H4 (cell line): ENCODE measurements around the gene WBP1L. TPM values are rescaled to one million over a fixed set of nuclear protein-coding genes. Genes with fewer than 3 reads are reported as not detected.
"Not testable (repeated sequence)": the region's sequence is repeated elsewhere in the genome, so short reads cannot be mapped to it uniquely, and the experiment has no call there.

ENCODE experiments used
- DNase-seq: peaks from one replicate; pipeline ENCODE4 v3.0.0-alpha.2; 2015; ENCODE audit warnings: low spot score
- total RNA-seq: library from RNA; depleted of rRNA; stranded (reverse); fragments of >200 nt; shearing (Covaris generic); gene quantifications from 2 replicates; pipeline ENCODE4 v1.2.3, GENCODE V29; 2014

The WBP1L gene
- total RNA-seq, 1 experiment from 2014 or later = 15.7 TPM

DNA sequence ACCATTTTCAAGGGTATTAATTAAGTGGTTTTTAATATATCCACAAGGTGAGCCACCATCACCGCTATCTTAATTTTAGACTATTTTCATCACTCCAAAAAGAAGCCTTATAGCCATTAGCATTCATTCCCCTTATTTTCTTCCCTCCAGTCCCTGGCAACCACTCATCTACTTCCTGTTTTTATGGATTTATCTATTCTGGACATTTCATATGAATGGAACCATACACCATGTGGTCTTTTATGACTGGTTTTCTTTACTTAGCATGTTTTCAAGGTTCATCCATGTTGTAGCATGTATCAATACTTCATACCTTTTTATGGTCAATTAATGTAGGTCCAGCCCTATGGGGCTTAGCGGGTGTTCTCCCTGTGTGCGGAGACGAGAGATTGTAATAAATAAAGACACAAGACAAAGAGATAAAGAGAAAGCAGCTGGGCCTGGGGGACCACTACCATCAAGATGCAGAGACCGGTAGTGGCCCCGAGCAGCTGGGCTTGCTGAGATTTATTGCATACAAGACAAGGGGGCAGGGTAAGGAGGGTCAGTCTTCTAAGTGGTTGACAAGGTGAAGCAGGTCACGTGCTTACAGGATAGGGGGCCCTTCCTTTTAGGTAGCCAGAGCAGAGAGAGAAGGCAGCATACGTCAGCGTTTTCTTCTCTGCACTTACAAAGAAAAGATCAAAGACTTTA is 14.6 kb downstream of the WBP1L start:
- no peak for DNase-seq

DNA sequence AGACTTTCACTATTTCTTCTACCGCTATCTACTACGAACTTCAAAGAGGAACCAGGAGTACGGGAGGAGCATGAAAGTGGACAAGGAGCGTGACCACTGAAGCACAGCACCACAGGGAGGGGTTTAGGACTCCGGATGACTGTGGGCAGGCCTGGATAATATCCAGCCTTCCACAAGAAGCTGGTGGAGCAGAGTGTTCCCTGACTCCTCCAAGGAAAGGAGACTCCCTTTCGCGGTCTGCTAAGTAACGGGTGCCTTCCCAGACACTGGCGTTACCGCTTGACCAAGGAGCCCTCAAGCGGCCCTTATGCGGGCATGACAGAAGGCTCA is 15.2 kb downstream of the WBP1L start:
- not testable (repeated sequence) for DNase-seq

DNA sequence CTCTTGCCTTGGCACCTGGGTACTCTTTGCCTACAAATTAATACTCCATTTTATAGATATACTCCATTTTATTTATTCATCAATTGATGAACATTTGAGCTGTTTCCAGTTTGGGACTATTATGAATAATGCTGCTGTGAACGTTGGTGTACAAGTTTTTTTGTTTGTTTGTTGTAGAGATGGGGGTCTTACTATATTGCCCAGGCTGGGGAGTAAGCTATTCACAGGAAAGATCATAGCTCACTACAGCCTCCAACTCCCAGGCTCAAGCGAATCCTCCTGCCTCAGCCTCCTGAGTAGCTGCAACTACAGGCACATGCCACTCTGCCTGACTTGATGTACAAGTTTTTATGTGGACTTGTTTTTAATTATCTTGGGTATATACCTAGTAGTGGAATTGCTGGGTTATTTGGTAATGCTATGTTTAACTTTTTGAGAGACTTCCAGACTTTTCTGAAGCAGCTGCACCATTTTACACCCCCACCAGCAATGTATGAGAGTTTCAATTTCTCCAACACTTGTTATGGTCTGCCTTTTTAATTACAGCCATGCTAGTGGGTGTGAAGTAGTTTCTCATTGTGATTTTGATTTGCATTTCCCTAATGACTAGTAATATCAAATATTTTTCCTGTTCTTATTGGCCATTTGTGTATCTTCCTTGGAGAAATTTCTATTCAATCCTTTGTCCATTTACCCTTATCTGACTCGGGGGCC is 15.9 kb downstream of the WBP1L start:
- no peak for DNase-seq

DNA sequence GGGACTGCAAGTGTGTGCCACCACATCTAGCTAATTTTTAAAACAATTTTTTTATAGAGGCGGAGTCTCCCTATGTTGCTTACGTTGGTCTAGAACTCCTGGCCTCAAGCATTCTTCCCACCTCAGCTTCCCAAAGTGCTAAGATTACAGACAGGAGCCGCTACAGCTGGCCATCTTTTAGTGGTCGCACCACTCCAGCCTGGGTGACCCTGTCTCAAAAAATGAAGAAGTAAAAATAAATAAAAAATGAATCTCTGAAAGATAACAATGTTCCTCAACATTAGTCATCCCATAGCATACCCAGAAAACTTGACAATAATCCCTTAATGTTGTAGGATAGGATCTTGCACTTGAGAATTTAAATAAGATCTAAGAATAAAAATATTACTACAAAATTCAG is 18.2 kb downstream of the WBP1L start:
- no peak for DNase-seq

DNA sequence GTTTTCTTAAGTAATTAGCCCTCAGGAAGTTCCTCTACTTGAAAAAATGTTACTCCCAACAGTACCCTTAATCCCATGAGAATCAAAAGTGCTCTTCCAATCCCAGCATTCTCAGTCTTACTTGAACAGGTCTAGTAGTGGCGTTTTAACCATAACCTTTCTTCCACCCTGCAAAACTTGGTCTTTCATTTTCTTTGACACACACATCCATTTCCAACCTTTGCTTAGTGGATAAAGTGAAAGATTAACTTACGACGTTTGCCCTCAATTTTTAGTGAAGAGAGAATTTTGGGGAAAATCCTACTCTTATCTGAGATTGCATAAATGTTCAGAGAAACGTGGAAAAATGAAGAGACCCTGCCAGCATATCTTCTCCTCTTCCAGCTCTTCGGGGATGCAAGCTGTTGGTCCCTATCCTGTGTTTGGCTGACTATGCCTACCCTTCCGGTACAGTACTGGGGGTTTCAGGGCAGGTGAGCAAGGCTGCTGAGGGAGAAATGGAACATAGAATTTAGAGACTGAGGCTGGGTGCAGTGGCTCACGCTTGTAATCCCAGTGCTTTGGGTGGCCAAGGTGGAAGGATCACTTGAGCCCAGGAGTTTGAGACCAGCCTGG is 18.8 kb downstream of the WBP1L start:
- no peak for DNase-seq

DNA sequence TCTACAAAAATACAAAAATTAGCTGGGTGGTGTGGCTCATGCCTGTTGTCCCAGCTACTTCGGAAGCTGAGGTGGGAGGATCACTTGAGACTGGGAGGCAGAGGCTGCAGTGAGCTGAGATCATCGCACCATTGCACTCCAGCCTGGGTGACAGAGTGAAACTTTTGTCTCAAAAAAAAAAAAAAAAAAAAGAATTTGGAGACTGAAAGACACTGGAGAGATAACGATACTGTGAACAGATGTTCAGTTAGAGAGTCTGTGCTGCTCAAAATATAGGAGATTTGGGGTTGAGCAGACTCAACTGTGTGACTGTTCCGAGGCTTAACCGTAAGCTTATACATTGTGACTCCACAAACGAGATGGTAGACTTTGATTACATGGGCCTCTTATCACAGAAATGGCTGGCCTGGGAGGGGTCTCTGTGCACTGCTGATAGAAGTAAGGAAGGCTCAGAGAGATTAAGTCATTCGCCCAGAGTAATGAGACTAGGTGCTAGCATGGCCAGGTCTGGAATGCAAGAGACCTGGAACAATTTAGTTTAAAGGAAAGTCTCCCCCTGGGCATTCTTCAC is 19.4 kb downstream of the WBP1L start:
- DNase-seq = no peak

DNA sequence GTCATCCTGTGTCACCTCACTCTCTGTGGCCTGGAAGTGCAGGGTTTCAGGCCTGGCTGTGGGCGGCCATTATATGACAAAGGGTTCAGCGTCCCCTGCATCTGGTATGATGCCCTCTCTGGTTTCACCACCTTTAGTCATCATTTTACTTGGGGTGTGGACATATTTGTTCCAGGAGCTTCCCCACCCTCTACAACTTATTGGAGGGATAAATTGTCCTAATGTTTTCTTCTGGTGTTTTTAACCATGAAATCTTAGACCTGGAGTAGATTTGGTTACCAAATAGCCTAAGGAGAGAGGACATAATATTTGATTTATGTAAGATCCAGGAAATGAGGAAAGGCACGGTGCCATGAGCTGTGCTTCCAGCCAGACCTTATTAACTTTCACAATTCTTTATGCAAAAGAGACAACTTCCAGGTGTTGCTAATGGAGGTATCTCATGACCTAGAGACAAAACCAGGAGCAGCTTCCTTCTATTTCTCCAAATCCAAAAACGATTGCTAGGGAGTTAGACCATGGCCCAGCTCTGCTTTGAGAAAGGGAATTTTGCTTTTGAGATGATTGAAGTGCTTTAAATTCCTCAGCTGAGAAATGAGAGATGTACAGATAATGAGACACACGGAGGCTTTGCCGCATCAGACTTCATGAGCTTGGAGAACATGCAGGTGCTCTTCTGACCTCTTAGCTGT is 20.9 kb downstream of the WBP1L start:
- DNase-seq = no peak

DNA sequence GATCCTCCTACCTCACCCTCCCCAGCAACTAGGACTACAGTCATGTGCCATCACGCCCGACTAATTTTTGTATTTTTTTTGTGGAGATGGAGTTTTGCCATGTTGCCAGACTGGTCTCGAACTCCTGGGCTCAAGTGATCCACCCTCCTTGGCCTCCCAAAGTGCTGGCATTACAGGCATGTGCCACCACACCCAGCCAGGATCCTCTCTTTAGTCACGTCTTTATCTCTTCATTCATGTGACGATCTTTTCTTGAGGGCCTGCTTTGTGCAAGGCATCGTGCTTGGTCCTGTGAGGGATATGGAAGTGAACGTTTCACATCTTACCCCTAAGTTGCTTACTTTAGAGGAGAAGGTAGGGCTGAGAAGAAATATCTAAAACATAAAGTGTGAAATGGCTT is 21.6 kb downstream of the WBP1L start:
- no peak for DNase-seq

DNA sequence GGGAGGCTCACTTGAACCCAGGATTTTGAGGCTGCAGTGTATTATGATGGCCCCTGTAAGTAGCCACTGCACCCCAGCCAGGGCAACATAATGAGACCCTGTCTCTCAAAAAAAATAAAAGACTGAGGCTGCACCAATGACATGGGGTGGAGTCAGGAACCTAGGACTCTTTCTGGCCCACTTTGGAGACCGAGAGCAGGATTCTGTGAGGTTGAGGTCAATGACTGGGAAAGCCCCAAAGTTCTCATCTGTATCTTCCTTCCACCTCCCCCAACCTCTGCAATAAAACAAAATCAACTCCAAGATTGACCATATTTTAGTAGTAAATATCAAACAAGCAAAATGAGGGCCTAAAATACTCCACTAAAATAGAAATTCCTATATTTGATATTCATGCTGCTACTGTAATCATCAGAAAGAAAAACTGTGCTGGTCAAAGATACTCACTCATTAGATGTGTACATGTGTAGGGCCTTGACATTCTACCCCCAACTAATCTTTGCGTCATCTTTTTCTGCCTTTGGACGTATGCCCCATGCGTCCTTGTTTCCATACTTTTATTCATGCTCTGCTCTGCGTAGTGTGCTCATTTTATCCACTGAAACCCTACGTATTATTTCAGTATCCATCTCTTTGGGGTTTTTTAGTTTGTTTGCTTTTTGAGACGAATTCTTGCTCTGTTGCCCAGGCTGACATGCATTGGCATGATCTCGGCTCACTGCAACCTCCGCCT is 23.8 kb downstream of the WBP1L start:
- DNase-seq = no peak

DNA sequence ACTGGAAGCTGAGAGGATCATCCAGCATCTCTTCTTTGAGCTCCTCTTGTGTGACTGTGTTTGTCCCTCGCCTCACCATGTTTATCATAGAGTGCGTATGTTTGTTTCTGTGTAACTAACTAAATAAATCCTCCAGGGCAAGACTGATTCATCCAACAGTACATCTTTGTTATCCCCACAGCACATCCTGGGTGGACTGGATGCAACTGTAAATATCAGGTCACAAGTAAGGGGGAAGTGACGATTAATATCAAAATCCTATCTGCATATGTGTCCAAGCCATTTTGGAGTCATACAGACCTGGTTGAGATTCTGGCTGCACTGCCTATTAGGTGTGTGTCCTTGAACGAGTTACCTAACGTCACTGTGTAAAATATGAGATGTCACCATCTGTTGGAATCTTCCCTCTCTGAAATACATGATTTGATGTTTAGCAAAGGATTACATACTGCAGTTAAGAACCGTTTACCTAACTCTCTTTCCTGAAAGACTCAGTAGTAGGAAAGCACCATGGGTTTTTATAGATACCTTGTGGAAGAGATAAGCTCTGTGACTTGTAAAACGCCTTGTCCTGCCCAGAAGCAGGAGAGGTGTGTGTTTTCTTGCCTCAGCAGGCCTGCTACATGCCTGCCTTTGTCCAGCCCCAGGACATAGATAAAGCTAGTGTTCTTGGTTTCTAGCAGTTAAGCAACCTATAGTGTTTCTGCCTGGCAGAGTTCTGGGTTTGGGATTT is 25.8 kb downstream of the WBP1L start:
- no peak for DNase-seq

DNA sequence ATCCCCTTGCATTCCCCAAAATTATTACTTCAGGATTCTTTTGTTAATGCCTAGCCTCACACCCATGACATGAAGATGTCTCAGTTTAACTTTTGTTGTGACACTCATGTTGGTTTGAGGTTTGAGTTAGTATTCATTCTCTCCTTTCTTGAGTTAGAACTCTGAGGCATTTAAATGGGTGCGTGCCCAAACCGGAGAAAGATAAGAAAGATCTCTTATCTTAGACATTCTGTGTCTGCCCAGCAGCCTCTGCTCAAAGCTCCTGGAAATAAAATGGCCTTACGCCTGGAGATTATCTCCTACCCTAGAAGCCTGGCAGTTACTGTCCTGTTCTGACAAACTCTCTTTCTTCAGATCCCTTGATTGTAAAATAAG is 26.3 kb downstream of the WBP1L start:
- DNase-seq = no peak

DNA sequence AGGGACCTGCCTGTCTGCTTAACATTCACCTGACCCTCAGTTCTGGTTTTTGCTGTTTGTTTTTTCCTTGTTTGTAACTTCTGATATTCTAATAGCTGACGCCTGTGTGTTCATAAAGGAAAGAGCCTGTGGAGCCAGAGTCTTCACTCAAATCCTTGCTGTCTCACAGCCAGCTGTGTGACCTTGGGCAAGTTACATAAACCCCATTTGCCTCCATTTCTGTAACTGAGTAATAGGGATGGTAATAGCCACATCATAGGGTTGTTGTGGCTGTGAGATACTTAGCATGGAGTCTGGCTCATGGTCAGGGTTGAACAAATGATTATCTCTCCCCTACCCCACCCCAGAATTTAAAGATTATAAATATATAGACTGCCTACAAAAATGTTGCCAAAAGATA is 27.0 kb downstream of the WBP1L start:
- no peak for DNase-seq

DNA sequence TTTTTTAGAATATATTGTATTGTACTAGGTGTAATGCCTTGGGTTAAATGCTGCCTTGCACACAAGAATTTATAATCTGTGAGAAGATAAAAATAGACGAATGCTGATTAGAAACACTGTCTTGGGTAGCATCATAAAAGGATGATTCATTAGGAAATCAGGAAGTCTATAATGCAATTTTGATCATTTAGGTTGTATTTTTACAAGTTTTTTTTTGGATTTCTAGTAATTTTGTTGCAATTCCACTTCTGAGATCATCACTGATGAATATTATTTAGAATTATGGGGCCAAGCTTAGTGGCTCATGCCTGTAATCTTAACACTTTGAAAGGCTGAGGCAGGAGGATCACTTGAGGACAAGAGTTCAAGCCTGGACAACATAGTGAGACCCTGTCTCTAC is 29.6 kb downstream of the WBP1L start:
- DNase-seq = no peak

DNA sequence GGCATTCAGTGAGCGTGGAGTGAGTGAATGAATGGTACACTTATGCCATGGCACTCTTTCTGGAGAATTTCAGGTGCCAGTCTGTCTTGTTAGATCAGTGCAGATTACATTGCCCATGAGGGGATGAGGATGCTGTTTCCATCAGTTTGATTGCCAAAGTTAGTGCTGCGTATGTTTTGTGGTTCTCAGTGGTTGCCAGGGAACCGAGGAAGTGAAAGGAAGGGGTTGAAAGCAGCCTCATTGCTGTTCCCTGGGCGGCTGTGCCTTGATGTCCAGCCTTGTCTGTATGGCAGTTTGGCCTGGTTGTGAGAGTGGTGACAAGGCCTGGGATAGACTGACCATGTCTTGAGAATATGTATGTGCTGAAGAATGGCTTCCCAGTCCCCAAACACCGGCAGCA is 30.2 kb downstream of the WBP1L start:
- no peak for DNase-seq

DNA sequence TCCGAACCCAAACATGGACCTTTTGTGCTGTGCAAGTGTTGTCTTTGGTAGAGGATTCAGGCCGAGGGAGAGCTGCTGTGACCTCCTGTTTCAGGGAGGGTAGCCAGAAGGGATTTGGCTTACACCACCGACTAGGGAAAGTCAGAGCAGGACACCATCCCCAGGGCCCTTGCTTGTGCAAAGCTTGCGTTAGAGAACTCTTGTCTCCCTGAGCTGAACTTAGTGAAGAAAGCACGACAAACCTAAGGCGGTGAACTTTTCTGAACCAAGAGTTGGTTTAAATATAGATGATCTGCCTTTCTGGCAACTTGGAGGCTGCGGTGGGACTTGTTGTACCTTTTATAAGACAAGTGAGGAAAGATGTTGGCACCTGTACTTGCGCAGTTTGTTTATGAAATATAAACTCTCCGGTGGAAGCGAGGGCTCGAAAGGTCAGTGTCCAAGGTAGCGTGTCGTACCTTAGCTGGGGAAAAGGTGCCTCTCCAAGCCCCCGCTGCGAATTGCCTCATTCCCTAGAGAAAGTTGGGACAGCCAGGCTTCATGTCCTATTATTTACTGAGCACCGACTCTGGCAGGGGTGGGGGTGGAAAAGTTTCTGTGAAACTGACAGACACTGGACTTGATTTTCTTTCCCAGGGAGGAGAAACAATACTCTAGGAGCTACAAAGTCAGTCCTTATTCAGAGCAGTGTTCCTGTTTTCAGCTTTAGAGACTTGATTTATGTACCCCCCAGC is 31.6 kb downstream of the WBP1L start:
- DNase-seq = no peak

DNA sequence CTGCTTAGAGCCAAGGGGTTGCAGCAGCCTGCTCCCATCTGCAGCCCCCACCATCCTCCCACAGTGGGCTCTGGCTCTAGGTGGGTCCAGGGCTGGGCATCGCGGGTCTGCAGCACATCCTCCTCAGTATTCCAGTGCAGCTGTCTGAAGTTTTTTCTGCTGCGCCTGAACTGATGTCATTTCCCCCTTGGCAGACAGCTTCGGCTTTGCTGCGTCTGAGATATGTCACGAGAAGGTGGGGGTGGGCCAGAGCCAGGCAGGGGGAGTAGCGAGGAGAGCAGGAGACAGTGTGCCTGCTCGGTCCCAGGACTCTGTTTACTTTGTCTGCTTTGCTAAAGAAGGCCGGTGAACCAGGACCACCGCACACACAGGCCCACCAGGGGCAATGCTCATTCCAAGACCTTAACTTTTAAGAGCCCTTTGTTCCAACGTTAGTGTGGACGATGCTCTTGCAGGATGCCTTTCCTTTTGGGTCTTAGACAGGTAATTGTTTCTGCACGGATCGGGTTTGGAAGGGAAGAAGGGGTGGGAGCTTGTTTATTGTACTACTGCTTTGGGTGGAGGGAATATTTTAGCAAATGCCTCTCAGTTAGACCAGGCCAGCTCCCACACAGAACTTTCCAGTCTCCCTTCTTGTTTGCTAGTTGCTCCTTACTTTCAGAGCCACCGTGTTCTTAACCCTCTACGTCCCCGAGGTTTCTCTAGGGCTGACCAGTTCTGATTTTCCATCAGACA is 32.4 kb downstream of the WBP1L start:
- no peak for DNase-seq

DNA sequence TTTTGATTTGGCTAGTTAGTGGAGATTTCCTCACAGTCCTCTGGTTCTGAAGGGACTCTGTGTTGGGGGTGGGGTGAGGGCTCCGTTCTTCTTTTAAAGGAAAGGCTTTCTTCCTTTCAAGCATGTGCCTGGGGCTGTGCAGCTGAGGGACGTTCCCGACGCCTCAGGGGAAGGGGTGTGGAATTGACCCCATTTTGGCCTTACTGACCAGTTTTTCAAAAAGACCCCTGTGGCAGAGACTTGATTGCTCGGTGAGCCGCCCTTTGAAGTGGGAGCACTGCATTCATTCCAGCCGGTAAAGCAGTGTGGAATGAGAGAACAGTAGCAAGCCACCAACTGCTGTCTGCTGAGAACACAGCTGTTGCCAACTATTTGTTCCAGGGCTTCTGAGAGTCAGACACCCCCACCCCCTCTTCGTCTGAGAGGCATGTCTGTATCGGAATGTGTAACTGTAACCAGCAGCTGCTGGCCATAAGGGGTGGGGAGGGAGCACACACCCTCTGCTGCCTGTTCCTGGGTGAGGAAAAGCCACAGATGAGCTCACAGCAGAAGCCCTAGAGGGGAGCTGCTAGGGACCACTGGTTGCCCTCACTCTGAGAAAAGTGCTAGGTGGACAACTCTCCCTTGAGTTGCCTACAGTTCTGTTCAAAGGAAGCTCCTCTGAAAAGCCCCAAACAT is 33.2 kb downstream of the WBP1L start:
- peak; percentile 87 for DNase-seq

DNA sequence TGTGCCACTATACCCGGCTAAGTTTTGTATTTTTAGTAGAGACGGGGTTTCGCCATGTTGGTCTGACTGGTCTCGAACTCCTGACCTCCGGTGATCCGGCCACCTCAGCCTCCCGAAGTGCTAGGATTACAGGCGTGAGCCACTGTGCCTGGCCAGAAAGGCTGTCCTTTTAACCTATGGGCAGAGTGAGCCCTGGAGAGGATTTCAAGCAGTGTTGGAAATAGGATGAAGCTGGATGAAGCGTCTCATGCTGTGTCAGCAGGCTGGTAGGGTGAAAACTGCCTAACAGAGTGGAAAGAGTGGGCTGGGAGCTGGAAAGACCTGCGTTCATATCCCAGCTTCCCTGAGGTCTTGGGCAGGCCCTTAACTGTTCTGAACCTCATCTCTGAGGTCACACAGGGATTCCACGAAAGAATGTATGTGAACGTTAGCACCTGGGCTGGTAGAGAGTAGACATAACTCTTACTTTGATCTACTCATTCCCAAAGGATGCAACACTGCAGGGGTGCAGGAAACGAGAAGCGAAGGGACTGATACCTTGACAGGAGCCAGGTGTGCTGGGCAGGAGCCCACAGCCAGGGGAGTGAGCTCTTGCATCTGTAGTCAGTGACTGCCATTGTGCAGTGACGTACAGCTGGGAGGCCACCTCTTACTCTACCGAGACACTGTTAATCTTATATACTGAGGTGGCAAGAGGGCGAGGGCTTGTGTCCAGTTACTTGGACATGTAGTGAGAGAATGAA is 34.1 kb downstream of the WBP1L start:
- DNase-seq = no peak
